Choroid plexus epithelial cell (primary cell): Measurements from ENCODE around the gene ZC2HC1B.

Experiments used
- DNase-seq: peaks from one replicate; pipeline ENCODE4 v3.0.0-alpha.2; 2010; ENCODE audit warnings: low read depth
- H3K4me3 ChIP-seq: 2 replicates; pipeline ENCODE4 v1.5.1; 2011; ENCODE audit warnings: low read depth, mild to moderate bottlenecking, control low read depth, low read length, moderate library complexity
- TF ChIP-seq, protein P1 (sequence below): conservative IDR thresholded peaks from 2 replicates; pipeline ENCODE4 v1.5.1; 2011; ENCODE audit warnings: low read depth, mild to moderate bottlenecking, control low read depth, inconsistent platforms, low read length, moderate library complexity

The ZC2HC1B gene

DNA sequence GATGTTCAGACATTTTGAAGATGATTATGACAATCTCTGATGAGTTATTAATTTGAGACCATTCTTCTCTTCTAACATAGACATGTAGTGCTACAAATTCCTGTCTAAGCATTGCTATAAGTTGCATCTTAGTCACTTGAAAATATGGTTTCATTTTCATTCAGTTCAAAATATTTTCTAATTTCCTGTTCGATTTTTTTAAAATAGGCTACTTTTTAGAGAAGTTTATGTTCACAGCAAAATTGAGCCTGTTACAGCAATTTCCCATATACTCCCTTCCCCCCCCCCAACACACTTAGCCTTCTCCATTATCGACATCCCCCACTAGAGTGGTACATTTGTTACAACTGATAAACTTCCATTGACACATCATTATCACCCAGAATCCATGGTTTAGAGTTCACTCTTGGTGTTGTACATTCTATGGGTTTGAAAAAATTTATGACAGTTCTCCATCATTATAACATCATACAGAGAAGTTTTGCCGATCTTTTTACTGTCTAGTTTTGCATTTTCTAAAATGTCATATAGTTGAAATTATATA is 112.6 kb downstream of the ZC2HC1B start:
- DNase-seq = no peak
- TF ChIP-seq, protein P1, sequence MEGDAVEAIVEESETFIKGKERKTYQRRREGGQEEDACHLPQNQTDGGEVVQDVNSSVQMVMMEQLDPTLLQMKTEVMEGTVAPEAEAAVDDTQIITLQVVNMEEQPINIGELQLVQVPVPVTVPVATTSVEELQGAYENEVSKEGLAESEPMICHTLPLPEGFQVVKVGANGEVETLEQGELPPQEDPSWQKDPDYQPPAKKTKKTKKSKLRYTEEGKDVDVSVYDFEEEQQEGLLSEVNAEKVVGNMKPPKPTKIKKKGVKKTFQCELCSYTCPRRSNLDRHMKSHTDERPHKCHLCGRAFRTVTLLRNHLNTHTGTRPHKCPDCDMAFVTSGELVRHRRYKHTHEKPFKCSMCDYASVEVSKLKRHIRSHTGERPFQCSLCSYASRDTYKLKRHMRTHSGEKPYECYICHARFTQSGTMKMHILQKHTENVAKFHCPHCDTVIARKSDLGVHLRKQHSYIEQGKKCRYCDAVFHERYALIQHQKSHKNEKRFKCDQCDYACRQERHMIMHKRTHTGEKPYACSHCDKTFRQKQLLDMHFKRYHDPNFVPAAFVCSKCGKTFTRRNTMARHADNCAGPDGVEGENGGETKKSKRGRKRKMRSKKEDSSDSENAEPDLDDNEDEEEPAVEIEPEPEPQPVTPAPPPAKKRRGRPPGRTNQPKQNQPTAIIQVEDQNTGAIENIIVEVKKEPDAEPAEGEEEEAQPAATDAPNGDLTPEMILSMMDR = no peak
- H3K4me3 ChIP-seq = no peak overlapping the region

DNA sequence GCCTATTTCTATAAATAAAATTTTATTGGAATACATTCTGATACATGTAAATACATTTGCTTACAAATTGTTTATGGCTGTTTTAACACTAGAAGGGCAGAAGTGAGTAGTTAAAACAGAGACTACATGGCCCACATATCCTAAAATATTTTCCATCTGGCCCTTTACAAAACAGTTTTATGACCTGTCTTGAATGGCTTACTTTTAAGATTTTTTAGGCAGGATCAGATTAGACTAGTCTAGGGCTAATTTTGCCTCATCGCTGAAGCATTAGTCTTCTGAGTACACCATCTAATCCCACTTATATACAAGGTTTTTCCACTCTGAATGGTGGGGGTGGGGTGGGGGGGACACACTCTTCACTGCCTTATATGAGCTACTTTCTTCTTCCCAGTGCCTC is 116.6 kb downstream of the ZC2HC1B start:
- TF ChIP-seq, protein P1 = no peak

DNA sequence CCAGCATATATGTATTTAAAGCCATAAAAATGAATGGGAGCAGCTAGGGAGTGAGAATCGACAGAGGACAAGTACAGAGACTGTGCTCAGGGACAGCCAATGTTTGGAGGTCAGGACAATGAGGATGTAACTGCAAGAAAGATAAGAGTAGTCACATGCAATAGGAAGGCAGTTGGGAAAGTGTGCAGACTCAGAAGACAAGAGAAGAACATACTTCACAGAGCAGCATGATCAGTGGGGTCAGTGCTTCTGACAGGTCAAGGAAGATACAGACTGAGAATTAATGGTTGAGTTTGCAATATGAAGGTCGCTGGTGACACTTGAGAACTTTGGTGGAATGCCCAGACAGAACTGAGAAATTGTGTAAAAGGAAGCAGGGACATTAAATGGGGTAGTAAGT is 118.7 kb downstream of the ZC2HC1B start:
- H3K4me3 ChIP-seq = no peak overlapping the region
- TF ChIP-seq, protein P1 = no peak
- DNase-seq = no peak

More for the DNA sequence above, 116.6 kb downstream of the ZC2HC1B start:
- no peak overlapping the region for H3K4me3 ChIP-seq
- DNase-seq = no peak

DNA sequence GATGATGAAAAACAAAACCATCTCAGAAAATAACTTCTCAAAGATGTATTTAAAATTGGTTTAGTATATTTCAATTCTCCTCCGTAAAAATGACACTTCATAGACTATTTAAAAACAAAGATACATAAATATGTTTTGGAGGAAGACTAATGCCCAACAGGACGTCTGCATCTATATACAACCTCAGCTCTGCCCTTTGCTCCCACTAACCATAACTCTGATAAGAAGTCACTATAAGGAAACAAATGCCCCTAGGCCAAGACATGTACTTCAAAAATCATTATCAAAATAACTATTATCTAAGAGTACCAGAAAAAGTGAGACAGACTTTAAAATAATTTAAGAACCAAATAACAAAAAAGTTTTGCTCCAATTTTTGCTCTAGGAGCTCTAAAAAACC is 120.4 kb downstream of the ZC2HC1B start:
- TF ChIP-seq, protein P1 = no peak
- H3K4me3 ChIP-seq = no peak overlapping the region
- DNase-seq = no peak

DNA sequence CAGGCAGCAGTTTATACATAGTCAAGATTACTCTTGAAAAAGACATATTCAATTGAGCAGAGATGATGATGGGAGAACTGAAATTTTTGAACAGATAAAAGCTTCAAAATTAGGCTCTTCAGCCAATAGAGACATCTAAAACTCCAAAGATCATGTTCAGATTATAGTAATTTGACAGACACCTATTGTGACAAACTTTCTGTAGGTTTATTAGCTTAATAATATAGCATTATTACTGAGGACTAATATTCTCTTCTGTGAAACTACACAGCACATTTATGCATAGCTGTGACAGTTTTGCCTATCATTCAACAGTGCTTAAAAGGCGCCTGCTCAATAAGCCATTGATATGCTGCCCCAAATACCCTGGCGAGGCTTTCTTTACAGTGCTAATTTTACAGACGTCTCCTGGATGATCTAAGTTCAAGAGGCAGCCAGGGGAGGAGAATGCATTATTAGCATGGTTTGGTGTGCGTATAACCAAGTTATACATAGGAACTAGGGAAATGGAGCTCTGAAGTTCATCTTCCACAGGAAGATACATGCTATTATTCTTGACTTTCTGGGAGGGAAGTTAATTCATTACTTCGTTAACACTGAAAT is 122.3 kb downstream of the ZC2HC1B start:
- no peak overlapping the region for H3K4me3 ChIP-seq
- no peak for DNase-seq
- TF ChIP-seq, protein P1 = no peak
